ENCODE results near the gene TRIM46. TPM values are rescaled to one million over a fixed set of nuclear protein-coding genes. Genes with fewer than 3 reads are reported as not detected.

The TRIM46 gene
- total and polyA plus RNA-seq, 9 of the 15 experiments (the other 6 are each of a cell fraction or from before 2014, with no cell fraction given) = 0.05 to 0.60 (median 0.16) TPM; not detected in 3

- TF ChIP-seq ZBTB40 (IDR thresholded peaks at IDR 0.05) (peak; percentile 86), ZBTB40 (CRISPR knock-in tag; IDR thresholded peaks at IDR 0.05) (no peak), ZBTB33 (CRISPR knock-in tag; IDR thresholded peaks at IDR 0.05) (peak; percentile 8; the same call in 1 of the 2 replicates), GABPA (tag; conservative IDR thresholded peaks at IDR 0.05; ENCODE audit: low read depth) (peak; percentile 97), RBM22 (IDR thresholded peaks at IDR 0.05; ENCODE audit: low read depth, low read length, poor library complexity, severe bottlenecking) (peak; percentile 97), EP400 (IDR thresholded peaks at IDR 0.05) (peak; percentile 84), ELF4 (CRISPR knock-in tag; IDR thresholded peaks at IDR 0.05) (peak; percentile 47; the same call in 1 of the 2 replicates), CXXC5 (CRISPR knock-in tag; IDR thresholded peaks at IDR 0.05) (peak; percentile 74), RAD51 (IDR thresholded peaks at IDR 0.05; ENCODE audit: borderline replicate concordance, low read depth) (no peak), NRF1 (conservative IDR thresholded peaks at IDR 0.05 in 1 of 2, IDR thresholded peaks at IDR 0.05 in 1 of 2) (peak; percentile 73 to 75), CTBP1 (IDR thresholded peaks at IDR 0.05; ENCODE audit: borderline replicate concordance) (peak; percentile 47), MAFK (IDR thresholded peaks at IDR 0.05; ENCODE audit: low read length) (no peak), MXI1 (IDR thresholded peaks at IDR 0.05; ENCODE audit: low read depth, low read length) (peak; percentile 94), ZKSCAN1 (IDR thresholded peaks at IDR 0.05; ENCODE audit: low read depth, low read length) (peak; percentile 17; the same call in 1 of the 2 replicates), FOXJ3 (CRISPR knock-in tag; IDR thresholded peaks at IDR 0.05) (peak; percentile 89), CC2D1A (IDR thresholded peaks at IDR 0.05) (no peak), STAT5B (CRISPR knock-in tag; IDR thresholded peaks at IDR 0.05) (no peak), CSDE1 (IDR thresholded peaks at IDR 0.05) (peak in 1 of 2 experiments; percentile 88; a peak in 1 of 4 replicates), SMAD4 (CRISPR knock-in tag; conservative IDR thresholded peaks at IDR 0.05) (peak; percentile 67)
Measured at GRCh38 chr1:155208541-155209311, 35.1 kb downstream of the TRIM46 start, which contains the start of gene MTX1 (continued).
